Inflammatory macrophage treated with lipopolysaccharide for 4 hours (primary cell): ENCODE results near the gene PRPS1.
"Not testable (repeated sequence)": the region's sequence is repeated elsewhere in the genome, so short reads cannot be mapped to it uniquely, and the experiment has no call there.

Experiments
- DNase-seq: peaks from one replicate; pipeline ENCODE4 v3.0.0-alpha.2; 2020

PRPS1 gene

GRCh38 chrX:107630031-107630689, 1.9 kb downstream of the PRPS1 start:
- DNase-seq: no peak

- no peak for DNase-seq
Observed at GRCh38 chrX:107632346-107632745, 4.0 kb downstream of the PRPS1 start.

GRCh38 chrX:107646735-107647134, 18.4 kb downstream of the PRPS1 start:
- peak; percentile 4 for DNase-seq

- DNase-seq: no peak
Observed at GRCh38 chrX:107648332-107648731, 20.0 kb downstream of the PRPS1 start.

GRCh38 chrX:107654566-107654871, 26.2 kb downstream of the PRPS1 start:
- no peak for DNase-seq

- peak; percentile 34 for DNase-seq
Observed at GRCh38 chrX:107654872-107655761, 26.8 kb downstream of the PRPS1 start.

GRCh38 chrX:107656978-107657377, 28.7 kb downstream of the PRPS1 start:
- DNase-seq: no peak

- no peak for DNase-seq
Observed at GRCh38 chrX:107658660-107659059, 30.4 kb downstream of the PRPS1 start.

GRCh38 chrX:107659286-107659685, 31.0 kb downstream of the PRPS1 start:
- no peak for DNase-seq

GRCh38 chrX:107659768-107660167, 31.5 kb downstream of the PRPS1 start:
- peak; percentile 20 for DNase-seq

GRCh38 chrX:107662145-107662544, 33.8 kb downstream of the PRPS1 start:
- no peak for DNase-seq

GRCh38 chrX:107662824-107663223, 34.5 kb downstream of the PRPS1 start:
- DNase-seq: no peak

GRCh38 chrX:107666931-107667330, 38.6 kb downstream of the PRPS1 start:
- no peak for DNase-seq

- DNase-seq: no peak
Observed at GRCh38 chrX:107667426-107667825, 39.1 kb downstream of the PRPS1 start.

GRCh38 chrX:107668710-107669109, 40.4 kb downstream of the PRPS1 start:
- not testable (repeated sequence) for DNase-seq

GRCh38 chrX:107669261-107669660, 41.0 kb downstream of the PRPS1 start:
- no peak for DNase-seq

GRCh38 chrX:107669885-107670628, 41.7 kb downstream of the PRPS1 start:
- DNase-seq: no peak

- not testable (repeated sequence) for DNase-seq
Observed at GRCh38 chrX:107671256-107671655, 42.9 kb downstream of the PRPS1 start.

- no peak for DNase-seq
Observed at GRCh38 chrX:107672955-107673378, 44.7 kb downstream of the PRPS1 start.

- DNase-seq: no peak
Observed at GRCh38 chrX:107673431-107673830, 45.1 kb downstream of the PRPS1 start.

GRCh38 chrX:107673933-107674479, 45.7 kb downstream of the PRPS1 start:
- peak; percentile 63 for DNase-seq

GRCh38 chrX:107674480-107675364, 46.4 kb downstream of the PRPS1 start:
- DNase-seq: peak; percentile 40

GRCh38 chrX:107675365-107675654, 47.0 kb downstream of the PRPS1 start:
- DNase-seq: no peak
